Activated gamma-delta T cell treated with anti-CD3 and anti-CD28 coated beads, Interleukin-2, amount 50 U/mL, for 16 hours (primary cell): ENCODE measurements around the gene RHO.
"Not testable (repeated sequence)": the region's sequence is repeated elsewhere in the genome, so short reads cannot be mapped to it uniquely, and the experiment has no call there.

Experiments used
- DNase-seq: peaks from one replicate; pipeline ENCODE4 v3.0.0-alpha.2; 2020; ENCODE audit warnings: low read depth

Gene RHO

GRCh38 chr3:129543156-129543790 lies 14.8 kb downstream of the RHO start, which contains the start of gene H1-8:
Gene H1-8, plus strand, starts transcription at chr3:129543175. Its CDS starts 44 bp downstream, at chr3:129543219.
- DNase-seq = no peak

GRCh38 chr3:129543999-129544398 lies 15.6 kb downstream of the RHO start:
- no peak for DNase-seq

GRCh38 chr3:129545951-129546350 lies 17.5 kb downstream of the RHO start:
- DNase-seq = not testable (repeated sequence)

GRCh38 chr3:129547241-129547640 lies 18.8 kb downstream of the RHO start:
- DNase-seq = no peak

GRCh38 chr3:129548104-129548965 lies 19.9 kb downstream of the RHO start:
- no peak for DNase-seq

- no peak for DNase-seq
Observed at GRCh38 chr3:129549006-129549800, 20.8 kb downstream of the RHO start.

GRCh38 chr3:129549805-129550204 lies 21.4 kb downstream of the RHO start:
- DNase-seq = no peak

GRCh38 chr3:129552287-129553050 lies 24.0 kb downstream of the RHO start:
- DNase-seq = no peak

- DNase-seq = no peak
Observed at GRCh38 chr3:129553171-129553570, 24.7 kb downstream of the RHO start.

- DNase-seq = no peak
Observed at GRCh38 chr3:129553719-129554118, 25.3 kb downstream of the RHO start.

GRCh38 chr3:129554356-129555152 lies 26.1 kb downstream of the RHO start:
- no peak for DNase-seq

GRCh38 chr3:129555153-129555550 lies 26.7 kb downstream of the RHO start:
- DNase-seq = no peak

GRCh38 chr3:129555616-129556357 lies 27.3 kb downstream of the RHO start:
- DNase-seq = no peak

- DNase-seq = no peak
Observed at GRCh38 chr3:129556358-129556695, 27.9 kb downstream of the RHO start.

GRCh38 chr3:129556890-129557547 lies 28.6 kb downstream of the RHO start:
- no peak for DNase-seq

GRCh38 chr3:129557548-129557894 lies 29.1 kb downstream of the RHO start:
- DNase-seq = no peak

- DNase-seq = no peak
Observed at GRCh38 chr3:129558081-129558771, 29.8 kb downstream of the RHO start.

GRCh38 chr3:129558772-129559564 lies 30.5 kb downstream of the RHO start:
- DNase-seq = no peak
